Right lung (tissue), 5 donors: Measurements from ENCODE around the gene ZG16B. TPM values are rescaled to one million over a fixed set of nuclear protein-coding genes. Genes with fewer than 3 reads are reported as not detected.

Experiments used
- DNase-seq, 2 donors: peaks; one replicate each; pipeline ENCODE4 v3.0.0-alpha.2; 2013
- polyA plus RNA-seq, 5 donors: library from polyadenylated mRNA; unstranded; fragments of 120-200 nt; gene quantifications; one replicate each; pipeline versions ENCODE4 v1.2.1 to v1.2.3, GENCODE V29; 2013; ENCODE audit warnings: inconsistent platforms in 1 of 5, low replicate concordance in 1 of 5; ENCODE audit not compliant: insufficient read length in 5 of 5, insufficient read depth in 1 of 5

ZG16B gene
- polyA plus RNA-seq, 5 donors: 0.49 to 0.76 (median 0.59) TPM

DNA sequence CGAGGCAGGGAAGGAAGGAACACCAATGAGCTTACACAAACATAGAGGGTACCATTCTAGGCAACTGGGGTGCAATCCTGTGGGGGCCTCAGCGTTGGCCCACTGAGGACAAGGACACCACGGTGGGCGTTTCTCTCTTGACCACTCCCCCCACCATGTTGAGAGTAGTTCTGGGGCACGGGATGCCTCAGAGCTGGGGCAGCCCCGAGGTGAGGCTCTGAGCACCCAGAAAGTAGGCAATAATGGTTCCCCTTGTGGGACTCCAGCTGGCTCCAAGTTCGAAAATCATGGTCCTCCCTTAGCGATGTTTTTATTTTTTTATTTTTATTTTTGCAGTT lies 8.0 kb upstream of the ZG16B start:
- DNase-seq: no peak

DNA sequence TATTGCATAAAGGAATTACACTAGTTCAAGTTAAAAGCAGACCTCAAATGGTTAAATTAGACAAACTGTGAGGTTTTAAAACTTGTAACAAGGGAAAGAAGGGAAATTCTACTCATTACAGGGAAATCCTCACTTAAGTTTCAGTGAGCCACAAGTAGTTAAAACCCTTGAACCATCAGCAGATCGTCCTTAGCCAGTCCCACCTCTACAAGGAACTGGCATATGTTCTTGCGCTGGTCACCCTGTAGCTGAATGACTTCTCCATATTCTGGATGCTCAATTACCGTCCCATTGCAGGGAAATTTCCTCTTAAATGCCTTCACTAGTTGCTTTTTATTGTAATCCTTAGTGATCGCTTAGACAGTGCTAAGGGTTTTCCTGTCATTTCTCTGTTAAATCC lies 7.6 kb upstream of the ZG16B start:
- no peak for DNase-seq

DNA sequence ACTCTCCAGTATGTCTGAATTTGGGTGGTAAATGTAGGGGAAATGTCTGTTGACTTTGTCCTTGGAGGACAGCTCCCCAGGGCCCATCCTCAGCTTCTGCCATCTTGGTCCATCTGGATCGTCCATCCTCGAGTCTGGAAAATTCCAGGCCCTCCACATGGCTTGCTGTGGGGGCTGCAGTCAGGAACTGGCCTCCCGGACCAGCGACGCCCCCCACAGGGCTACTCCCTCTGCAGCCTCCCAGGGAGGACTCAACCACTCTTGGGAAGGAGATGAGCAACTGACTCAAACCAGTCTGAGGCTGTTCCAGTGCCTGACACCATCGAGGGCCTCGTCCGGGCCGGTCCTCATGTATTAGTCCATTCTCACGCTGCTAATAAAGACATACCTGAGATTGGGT lies 5.5 kb upstream of the ZG16B start:
- no peak for DNase-seq

DNA sequence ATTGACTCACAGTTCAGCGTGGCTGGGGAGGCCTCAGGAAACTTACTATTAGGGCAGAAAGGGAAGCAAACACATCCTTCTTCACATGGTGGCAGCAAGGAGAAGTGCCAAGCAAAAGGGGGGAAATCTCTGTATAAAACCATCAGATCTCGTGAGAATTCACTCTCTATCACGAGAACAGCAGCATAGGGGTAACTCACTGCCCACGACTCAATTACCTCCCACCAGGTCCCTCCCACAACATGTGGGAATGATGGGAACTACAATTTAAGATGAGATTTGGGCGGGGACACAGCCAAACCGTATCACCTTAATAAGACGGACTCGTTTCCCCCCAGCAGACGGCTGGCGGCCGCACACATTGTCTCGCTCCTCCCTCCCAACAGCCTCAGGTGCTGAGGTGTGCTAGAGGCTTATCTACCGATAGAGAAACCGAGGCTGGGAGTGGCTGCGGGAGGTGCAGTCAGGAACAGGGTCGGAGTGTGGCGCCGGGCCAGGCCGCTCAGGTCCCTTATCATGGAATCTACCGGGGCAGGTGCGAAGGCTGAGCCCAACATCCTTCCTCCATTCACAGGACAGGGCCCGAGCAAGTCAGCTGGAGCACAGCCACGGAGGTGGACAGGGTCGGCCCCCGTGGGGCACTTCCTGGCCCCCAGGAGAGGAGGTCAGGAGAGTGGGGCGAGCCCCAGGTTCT lies 4.9 kb upstream of the ZG16B start:
- no peak for DNase-seq

DNA sequence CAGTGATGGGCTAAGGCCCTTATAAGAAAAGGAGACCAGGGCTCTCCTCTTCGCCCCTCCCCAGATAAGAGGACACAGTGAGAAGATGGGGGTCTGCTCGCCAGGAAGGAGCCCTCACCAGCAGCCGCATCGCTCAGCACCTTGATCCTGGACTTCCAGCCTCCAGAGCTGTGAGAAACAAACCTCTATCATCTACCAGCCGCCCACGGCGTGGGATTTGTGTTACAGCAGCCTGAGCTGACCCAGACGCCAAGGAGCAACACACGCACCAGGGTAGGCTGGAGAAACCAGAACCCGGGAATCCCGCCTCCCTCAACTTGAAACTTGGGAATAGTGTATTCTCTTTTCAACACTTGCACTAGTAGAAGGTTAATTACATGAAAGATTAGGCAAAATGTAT lies 4.2 kb upstream of the ZG16B start:
- DNase-seq: no peak

DNA sequence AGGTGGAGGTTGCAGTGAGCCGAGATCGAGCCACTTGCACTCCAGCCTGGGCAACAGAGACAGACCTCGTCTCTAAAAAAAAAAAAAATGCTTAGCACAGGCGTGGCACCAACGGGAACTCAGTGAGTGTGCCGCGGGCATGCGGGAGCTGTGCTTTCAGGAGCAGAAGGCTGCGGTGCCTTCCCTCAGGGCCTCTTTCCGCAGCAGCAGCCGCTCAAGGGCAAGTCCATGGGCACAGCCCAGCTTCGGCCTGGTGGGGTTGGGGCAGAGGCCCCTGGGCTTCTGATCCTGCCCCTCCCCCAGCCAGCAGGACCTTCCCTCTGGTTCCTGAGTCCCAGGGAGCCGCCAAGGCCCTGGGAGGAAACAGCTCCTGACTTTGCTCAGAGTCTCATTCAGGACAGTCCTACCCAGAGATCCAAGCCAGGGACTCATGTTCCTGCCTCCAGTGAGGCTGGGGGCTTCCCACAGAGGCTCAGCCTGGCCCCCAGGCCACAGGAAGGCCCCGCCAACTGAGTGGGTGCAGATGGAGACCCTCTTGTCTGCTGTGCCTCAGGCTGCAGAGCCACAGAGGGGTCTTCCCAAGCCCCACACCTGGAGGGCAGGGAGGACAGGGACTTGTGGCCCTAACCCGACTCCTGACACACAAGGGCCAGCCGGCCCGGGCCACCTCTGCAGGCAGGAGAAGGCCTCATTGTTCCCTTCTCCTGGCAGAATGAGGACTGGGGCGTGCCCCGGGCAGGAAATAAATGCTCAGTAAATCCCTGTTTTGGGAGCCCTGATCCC lies 3.3 kb upstream of the ZG16B start:
- DNase-seq: no peak

DNA sequence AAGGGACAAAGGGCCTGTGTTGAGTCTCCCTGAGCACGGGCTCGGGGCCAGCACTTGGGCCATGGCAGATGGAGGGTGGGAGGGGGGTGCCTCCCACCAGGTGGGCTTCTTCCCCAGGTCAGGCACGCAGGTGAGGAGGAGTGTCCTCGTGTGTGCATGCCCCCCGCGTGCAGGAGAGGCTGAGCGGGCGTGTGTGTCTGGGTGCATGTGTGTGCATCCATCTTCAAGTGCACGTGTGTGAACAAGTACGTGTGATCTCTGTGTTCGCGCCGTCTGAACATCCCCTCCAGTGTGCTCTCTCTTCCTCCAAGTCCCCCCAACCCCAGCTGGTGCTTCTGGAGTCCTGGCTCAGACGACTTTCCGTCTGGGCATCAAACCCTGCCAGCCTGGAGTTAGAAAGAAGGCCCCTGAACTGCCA lies 2.7 kb upstream of the ZG16B start:
- no peak for DNase-seq

DNA sequence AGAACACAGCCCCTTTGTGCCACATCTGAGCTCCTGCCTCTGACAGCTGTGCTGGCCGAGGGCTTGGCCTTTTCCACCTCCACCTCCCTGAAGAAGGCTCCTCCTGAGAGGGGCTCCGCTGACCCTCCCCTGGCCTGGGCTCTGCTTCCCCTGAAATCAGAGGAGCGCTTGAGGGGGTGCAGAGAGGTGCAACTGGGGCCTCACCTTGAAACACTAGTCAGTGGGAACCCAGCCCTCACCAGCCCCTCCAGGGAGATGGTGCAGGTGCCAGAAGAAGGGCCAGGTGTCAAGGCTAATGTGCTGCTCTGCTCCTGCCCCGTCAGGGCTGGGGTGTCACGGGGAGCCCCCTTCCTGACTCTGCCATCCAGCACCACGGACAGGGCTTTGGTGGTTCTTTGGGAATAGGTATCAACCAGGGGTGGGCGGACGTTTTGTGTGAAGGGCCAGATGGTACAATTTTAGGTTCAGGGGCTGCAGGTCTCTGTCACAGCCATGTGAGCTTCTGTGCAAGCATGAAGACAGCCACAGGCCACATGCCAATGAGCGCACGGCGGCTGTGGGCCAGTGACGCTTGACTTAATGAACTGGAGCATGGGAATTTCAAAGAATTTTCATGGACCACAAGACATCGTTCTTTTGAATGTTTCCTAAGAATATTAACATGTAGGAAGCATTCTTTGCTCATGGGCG lies 2.1 kb upstream of the ZG16B start:
- DNase-seq: no peak

DNA sequence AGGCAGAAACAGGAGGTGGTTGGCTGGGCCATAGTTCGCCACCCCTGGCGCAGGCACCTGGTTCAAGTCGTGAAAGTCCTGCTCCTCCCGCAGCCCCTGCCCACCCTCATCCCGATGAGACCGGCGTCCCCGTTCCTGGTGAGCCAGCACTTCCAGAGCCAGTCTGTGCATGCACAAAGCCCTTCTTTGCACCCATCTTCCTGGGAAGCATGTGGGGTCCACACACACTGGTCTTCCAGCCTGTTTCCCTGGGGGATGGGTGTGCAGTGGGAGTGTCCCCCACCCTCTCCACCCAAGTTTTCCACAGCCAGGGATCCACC lies 1.6 kb upstream of the ZG16B start:
- DNase-seq: no peak

DNA sequence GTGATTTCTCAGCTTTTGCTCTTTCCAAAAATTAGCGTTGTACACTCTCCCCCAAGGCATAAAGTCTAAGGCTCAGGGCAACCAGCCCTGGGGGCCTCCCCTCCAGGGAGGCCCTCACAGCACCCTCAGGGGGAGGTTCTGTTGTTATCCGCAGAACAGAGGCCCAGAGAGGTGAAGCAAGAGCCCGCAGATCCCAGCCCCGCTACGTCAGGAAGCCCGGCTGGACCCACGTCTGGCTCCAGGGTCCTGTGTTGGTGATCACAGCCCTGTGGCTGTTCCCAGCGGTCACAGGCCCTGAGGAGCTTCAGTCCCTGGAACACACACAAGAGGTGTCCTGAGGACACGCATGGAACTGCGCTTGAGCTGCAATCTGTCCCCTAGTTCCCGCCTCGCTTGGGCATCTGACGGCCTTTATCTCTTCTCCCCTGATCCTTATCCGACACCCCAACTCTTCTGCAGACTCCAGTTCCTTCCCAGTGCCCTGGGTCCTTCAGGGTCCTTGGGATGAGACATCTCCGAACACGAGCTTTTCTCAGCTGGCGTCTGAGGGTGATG lies 1.1 kb upstream of the ZG16B start:
- no peak for DNase-seq

DNA sequence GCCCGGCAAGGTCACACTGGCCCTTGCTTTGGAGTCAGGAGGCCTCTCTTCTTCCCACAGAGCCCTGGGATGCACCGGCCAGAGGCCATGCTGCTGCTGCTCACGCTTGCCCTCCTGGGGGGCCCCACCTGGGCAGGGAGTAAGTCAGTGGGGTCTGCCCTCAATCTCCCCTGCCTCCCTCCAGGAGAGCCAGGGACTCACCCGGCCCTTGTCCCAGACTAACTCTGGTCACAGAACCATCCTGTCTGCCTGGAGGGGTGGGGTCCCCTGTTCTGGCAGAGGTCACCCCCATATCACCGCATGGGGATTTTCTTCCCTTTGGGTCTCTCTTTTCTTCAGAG lies 222 bp downstream of the ZG16B start:
- no peak for DNase-seq

DNA sequence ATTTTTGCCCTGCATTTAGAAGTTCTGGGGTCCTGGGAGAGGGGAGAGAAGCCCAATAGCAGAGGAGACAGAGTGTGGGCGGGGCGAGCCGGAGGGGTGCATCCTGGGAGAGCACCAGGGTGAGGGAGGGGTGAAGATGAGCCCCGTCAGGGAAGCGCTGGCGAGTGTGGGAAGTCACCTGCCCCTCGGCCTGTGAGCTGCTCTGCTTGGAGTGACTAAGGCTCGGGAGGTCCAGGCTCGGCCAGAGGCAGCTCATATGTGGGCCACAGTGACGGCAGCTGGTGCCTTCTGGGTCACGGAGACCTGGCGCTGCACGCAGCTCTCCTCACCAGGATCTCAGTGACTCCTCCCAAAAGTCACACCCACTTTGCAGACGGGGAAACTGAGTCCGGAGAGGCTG lies 1.1 kb downstream of the ZG16B start:
- DNase-seq: no peak

DNA sequence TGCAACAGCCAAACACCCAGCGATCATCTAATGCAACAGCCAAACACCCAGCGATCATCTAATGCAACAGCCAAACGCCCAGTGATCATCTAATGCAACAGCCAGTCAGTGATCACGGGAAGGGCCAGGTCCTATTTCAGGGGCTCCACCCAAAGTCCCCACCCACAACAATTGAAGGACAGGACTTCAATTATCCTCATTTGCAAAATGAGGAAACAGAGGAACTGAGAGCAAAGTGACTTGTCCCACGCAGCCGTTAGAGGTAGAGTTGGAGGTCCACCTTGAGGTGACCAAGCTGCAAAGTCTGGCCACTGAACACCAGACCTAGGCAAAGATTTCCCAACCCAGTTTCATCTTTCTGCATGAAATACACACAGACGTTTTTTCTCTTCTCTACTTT lies 3.7 kb downstream of the ZG16B start:
- no peak for DNase-seq

DNA sequence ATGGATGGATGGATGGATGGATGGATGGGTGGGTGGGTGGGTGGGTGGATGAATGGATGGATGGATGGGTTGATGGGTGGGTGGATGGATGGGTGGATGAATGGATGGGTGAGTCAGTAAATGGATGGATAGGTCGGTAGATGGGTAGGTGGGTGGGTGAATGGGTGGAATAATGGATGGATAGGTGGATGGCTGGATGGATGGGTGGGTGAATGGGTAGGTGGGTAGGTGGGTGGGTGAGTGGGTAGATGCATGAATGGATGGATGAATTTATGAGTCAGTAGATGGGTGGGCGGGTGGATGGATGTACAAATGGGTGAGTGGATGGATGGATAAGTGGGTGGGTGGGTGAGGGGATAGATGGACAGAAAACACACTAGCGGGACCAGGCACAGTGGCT lies 4.9 kb downstream of the ZG16B start:
- no peak for DNase-seq

DNA sequence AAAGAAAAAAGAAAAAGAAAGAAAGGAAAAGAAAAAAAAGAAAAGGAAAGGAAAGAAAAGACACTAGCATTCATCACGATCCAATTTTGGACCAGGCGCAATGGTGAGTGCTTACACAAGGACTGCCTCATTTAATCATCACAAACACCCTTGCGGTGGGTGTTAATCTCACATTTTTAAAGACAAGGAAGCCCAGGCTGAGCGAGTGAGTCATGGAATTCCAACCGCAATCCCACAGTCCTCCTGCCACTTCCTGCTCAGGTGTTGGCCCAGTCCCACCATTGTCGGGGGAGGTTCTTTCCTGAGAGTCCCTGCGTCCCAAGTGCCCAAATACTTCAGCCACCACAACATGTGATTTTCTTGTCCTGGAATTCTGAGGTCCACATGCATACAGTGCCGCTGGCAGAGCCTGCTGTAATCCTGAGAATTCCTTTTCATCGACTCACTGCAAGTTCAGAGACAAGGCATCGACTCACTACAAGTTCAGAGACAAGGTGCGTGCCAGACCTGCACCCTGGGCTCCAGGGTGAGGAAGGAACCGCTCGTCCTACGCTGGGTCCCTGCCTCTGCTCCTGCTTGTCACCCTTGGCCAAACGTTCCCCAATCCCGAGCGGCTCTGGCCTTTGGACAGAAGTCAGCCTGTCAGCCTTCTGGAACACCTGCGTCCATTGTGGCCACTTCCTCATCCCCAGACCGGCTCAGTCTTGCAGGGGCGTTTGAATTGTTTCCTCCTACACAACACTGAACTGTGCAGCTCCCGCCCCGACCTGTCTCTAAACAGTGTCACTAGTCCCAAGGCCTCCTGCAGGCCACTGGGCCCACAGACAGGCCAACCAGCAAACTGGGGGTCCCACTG lies 5.8 kb downstream of the ZG16B start:
- no peak for DNase-seq

DNA sequence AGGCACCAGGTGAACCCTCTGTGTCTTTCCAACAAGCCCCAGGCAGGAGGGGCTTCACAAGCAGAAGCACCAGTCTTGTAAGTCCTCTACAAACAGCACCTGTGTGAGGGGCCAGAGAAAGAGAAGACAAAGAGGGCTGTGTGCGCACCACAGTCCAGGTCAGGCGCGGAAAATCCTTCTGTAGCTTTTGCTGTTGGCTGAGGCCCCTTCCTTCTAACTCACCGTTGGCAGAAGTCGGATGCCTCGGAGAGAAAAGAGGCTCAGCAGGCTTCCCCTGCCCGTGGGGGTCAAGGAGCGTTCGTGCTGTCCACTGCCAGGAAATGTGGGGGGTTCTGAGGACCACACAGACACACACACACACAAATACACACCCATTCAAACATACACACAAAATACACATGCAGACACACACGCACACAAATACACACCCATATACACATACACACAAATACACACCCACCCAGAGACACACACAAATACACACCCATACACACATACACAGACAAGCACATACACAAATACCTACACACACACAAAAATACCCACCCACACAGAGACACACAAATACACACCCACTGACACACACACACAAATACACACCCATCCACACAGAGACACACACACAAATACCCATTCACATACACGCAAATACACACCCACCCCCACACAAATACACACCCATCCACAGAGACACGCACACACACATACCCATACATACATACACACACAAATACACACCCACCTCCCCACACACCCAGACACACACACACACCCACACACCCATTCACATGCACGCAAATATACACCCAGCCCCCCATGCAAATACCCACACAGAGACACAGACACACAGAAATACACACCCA lies 6.8 kb downstream of the ZG16B start:
- DNase-seq: no peak

DNA sequence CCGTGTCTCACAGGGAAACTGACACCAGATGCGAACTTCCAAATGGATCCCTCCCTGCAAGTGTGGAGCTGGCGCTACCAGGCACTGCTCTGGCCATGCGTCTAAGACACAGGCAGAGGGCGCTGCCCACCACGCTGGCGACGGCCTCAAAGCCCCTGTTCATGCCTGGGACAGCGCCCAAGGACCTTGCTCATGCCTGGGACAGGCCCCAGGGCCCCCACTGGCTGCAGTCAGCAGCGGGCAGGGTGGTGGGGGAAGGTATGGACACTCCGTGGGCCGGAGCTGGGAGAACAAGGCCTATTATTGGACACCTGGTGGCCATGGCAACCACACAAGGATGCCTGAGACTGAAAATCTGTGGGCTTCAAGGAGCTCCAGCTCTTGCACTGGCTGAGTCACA lies 8.8 kb downstream of the ZG16B start:
- DNase-seq: peak; percentile 40 to 55

DNA sequence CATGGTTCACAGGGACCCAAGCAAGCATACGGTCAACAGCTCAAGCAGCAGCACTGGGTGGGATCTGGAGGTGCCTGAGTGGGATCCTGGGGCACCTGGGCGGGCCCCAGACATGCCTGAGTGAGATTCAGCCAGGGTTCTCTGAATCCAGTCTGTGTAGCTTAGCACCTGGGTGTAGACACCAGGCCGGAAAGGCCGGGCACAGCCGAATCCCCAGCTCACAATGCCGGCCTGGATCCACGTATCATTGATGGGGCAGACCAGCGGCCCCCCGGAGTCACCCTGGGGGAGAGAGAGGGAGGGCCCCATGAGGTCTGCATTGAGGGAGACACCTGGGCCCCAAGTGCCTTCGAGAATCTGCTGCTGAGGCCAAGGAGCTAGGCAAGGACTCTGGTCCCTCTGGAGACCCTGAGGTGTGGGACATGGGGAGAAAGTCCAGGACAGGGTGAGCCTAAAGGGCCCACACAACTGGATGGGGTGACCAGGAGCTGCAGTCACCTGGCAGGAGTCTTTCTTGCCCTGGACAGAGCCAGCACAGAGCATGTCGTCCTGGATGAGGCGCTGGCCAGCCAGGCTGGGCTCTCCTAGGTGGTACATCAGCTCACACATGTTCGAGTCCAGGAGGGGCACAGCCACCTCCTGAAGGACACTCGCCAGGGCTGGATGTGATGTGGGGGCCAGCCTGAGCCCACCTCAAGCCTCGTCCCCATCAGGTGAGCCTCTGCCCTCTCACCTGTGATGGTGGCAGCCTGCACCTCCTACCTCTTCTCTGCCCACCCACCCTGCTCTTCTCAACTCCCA lies 9.7 kb downstream of the ZG16B start:
- DNase-seq: no peak

DNA sequence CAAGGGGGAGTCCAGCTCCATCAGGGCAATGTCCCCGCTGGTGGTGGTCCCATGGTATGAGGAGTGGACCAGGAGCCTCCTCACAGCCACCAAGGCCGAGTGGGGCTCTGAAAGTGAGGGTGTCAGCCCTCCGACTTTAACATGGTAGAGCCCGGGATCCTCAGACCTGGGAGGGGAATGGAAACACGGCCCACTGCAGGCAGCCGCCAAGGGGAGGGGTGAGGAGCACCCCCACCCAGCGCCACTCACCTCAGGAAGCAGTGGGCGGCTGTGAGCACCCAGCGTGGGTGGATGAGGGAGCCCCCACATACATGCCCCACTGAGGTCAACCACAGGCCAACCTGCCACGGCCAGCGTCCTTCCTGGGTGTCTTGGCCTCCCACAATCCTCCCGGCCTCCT lies 10.8 kb downstream of the ZG16B start:
- no peak for DNase-seq

DNA sequence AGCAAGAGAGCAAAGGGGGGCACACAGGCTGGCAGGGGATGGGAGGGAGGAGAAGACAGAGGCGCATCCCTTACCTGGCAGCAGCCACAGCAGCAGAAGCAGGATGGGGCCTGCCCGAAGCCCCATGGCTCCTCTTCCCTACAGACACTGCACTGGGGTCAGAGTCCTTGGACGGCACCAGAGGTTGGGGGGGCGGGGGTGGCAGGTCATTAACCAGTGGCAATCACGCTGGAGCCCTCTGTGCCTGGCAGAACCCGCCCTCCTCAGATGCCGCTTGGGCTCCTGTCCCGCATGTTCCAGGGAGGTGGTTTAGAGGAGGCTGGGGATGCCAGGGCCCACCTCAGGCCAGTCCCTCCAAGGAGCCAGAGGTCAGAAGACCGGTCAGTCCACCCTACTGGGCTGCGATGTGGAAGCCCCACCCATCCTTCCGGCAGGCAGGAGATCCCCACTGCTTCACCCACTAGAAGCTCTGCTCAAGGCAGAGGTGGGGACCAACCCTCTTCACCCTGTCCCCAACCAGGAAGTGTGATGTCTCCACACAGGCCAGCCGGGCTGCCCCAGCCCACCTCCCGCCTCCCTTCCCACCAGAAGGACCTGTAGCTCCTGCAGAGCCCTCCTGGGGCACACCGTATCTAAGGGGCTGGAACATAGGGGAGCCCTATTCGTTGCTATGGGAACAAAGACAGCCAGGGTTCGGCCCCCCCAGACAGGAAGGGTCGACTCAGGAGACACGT lies 11.7 kb downstream of the ZG16B start:
- no peak for DNase-seq
